Measurements from ENCODE around the gene AGAP1. TPM values are rescaled to one million over a fixed set of nuclear protein-coding genes. Genes with fewer than 3 reads are reported as not detected.

The AGAP1 gene
- total and polyA plus RNA-seq, 9 donors, result 5.7 to 32.2 (median 20.2) TPM

DNA sequence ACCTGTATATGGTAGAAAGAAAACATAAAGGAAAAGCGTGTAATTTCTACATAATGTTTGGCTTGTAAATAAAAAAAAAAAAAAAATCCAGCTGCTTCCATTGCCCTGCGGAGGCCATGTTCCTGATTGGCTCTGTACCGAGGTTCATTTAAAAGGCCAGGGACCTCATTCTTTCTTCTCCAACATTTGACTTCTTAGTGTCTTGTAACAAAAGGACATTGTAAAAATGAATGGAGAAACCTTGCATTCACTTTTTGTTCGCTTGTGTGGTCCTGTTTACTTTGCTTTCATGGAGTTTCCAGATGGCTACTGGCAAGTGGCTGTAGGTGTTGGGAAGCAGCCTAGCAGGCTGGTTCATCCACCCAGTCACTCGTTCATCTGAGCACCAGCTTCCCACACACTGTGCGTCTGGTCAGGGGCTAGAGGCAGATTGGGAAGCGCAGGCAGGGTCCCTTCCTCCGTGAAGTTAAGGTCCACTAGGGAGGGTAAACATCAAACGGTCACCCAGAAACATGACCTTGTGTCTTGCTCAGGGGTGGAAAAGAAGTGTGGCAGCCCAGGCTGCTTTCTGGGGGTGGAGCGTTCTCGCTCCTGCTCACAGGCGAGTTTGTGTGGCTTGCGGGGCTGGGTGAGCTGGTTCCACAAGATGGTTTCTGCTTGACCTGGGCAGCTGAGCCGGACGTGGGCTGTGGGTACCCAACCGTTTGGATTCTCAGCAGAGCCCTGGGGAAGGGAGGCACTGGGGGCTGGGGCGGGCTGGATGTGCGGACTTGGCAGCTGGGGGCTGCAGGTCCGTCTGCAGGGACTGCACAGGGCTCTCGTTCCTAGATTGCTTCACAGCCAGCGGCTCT, 260.7 kb downstream of the AGAP1 start:
- TF ChIP-seq POLR2A (IDR thresholded peaks at IDR 0.05), result no peak
- TF ChIP-seq, protein P1, sequence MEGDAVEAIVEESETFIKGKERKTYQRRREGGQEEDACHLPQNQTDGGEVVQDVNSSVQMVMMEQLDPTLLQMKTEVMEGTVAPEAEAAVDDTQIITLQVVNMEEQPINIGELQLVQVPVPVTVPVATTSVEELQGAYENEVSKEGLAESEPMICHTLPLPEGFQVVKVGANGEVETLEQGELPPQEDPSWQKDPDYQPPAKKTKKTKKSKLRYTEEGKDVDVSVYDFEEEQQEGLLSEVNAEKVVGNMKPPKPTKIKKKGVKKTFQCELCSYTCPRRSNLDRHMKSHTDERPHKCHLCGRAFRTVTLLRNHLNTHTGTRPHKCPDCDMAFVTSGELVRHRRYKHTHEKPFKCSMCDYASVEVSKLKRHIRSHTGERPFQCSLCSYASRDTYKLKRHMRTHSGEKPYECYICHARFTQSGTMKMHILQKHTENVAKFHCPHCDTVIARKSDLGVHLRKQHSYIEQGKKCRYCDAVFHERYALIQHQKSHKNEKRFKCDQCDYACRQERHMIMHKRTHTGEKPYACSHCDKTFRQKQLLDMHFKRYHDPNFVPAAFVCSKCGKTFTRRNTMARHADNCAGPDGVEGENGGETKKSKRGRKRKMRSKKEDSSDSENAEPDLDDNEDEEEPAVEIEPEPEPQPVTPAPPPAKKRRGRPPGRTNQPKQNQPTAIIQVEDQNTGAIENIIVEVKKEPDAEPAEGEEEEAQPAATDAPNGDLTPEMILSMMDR (IDR thresholded peaks at IDR 0.05), result no peak
- TF ChIP-seq EP300 (IDR thresholded peaks at IDR 0.05), result no peak
- Histone ChIP-seq H3K27ac (no peak overlapping the region), H3K36me3 (no peaks in the 10 kb centered on the region), H3K4me3 (no peak overlapping the region), H3K4me1 (ENCODE audit: insufficient read depth) (no peaks in the 10 kb centered on the region), H3K9me3 (no peaks in the 10 kb centered on the region), H3K27me3 (no peaks in the 10 kb centered on the region)
- intact Hi-C loops (cut with DNase I), result no loop called here
- no peak for DNase-seq
- 77 to 86% (median 82%) methylated on average over 21 of the region's 21 CpGs for WGBS, 3 donors

DNA sequence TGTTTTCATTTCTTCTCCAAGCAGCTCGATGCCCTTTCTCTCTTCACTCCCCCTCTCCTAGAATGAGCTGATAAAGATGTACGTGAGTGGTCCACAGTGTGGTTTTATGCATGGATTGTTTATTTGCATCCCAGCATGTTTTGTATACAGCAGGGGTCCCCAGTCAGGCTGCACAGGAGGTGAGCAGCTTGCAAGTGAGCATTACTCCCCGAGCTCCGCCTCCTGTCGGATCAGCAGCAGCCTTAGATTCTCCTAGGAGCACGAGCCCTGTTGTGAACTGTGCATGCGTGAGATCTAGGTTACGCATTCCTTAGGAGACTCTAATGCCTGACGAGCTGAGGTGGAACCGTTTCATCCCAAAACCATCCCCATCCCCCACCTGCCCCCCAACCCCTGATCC, 262.6 kb downstream of the AGAP1 start:
- H3K27me3 ChIP-seq, result no peaks in the 10 kb centered on the region
- H3K4me3 ChIP-seq, result no peak overlapping the region
- DNase-seq, result no peak
- no peaks in the 10 kb centered on the region for H3K9me3 ChIP-seq
- no peaks in the 10 kb centered on the region for H3K36me3 ChIP-seq
- 77 to 79% (median 78%) methylated on average over 10 of the region's 10 CpGs for WGBS, 3 donors
- no peaks in the 10 kb centered on the region for H3K4me1 ChIP-seq (ENCODE audit: insufficient read depth)
- H3K27ac ChIP-seq, result no peak overlapping the region
- no peak for TF ChIP-seq EP300 (IDR thresholded peaks at IDR 0.05)
- TF ChIP-seq, protein P1 (IDR thresholded peaks at IDR 0.05), result no peak
- no peak for TF ChIP-seq POLR2A (IDR thresholded peaks at IDR 0.05)
- intact Hi-C loops (cut with DNase I), result no loop called here

DNA sequence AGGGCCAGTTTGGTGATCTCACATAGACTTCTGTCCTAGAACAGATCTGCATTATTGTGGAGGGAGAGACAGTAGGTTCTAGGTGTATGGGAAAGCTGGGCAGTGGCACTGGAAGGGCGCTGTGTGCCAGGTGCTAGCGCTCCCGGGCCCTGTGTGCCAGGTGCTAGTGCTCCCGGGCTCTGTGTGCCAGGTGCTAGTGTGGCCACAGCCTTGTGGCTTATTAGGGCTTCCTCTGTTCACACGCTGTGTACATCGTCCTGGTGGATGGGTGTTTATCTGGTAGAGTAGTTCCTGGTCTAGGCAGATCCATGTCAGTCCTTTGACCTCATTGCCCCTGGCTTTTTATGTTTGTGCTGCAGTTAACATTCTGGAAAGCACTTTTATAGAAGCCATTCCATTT, 263.4 kb downstream of the AGAP1 start:
- WGBS, 3 donors, result 93 to 97% (median 94%) methylated on average over 6 of the region's 6 CpGs
- intact Hi-C loops (cut with DNase I), result no loop called here
- H3K4me3 ChIP-seq, result no peak overlapping the region
- no peak for DNase-seq
- H3K9me3 ChIP-seq, result no peaks in the 10 kb centered on the region
- no peak overlapping the region for H3K27ac ChIP-seq
- H3K4me1 ChIP-seq (ENCODE audit: insufficient read depth), result no peaks in the 10 kb centered on the region
- H3K27me3 ChIP-seq, result no peaks in the 10 kb centered on the region
- TF ChIP-seq, protein P1 (IDR thresholded peaks at IDR 0.05), result no peak
- TF ChIP-seq POLR2A (IDR thresholded peaks at IDR 0.05), result no peak
- TF ChIP-seq EP300 (IDR thresholded peaks at IDR 0.05), result no peak
- H3K36me3 ChIP-seq, result no peaks in the 10 kb centered on the region

DNA sequence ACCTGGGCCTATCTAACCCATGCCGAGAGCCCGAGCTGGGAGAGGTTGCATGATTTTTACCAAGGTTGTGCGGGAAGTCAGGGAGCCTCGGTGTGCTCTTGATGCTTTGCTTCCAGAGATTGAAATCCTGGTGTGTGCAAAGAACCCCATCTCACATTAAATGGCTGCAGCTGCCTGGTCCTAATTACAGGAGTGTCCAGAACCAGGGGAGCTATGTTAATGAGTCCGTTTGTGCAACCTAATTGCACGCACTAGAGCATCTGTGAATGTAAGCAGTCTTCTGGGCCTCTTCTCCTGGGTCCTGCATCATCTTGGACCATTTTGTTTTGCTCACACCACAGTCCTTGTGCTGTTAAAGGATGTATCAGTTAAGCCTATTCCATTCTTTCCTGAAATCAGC, 263.8 kb downstream of the AGAP1 start:
- Histone ChIP-seq H3K4me1 (ENCODE audit: insufficient read depth) (no peaks in the 10 kb centered on the region), H3K4me3 (no peak overlapping the region), H3K27ac (no peak overlapping the region), H3K27me3 (no peaks in the 10 kb centered on the region), H3K9me3 (no peaks in the 10 kb centered on the region), H3K36me3 (no peaks in the 10 kb centered on the region)
- DNase-seq, result no peak
- intact Hi-C loops (cut with DNase I), result no loop called here
- 95 to 97% (median 96%) methylated on average over 6 of the region's 6 CpGs for WGBS, 3 donors
- TF ChIP-seq, protein P1 (IDR thresholded peaks at IDR 0.05), result no peak
- TF ChIP-seq POLR2A (IDR thresholded peaks at IDR 0.05), result no peak
- no peak for TF ChIP-seq EP300 (IDR thresholded peaks at IDR 0.05)
